Islet of Langerhans (tissue), 1 donor: Measurements from ENCODE around the gene DRC1.
"Not testable (repeated sequence)": the region's sequence is repeated elsewhere in the genome, so short reads cannot be mapped to it uniquely, and the experiment has no call there.

ENCODE experiments used
- FAIRE-seq: peaks from one replicate; lab custom pipeline; 2011; peaks lifted over from hg19 to GRCh38; lab: Jason Lieb, UNC

Gene DRC1

GRCh38 chr2:26401739-26402541 lies at the start of gene DRC1:
Gene DRC1, plus strand, starts transcription at chr2:26401920. Its CDS starts 70 bp downstream, at chr2:26401990.
- no peak for FAIRE-seq

GRCh38 chr2:26352892-26353291 lies 48.8 kb upstream of the DRC1 start:
- no peak for FAIRE-seq

- not testable (repeated sequence) for FAIRE-seq
Measured at GRCh38 chr2:26354469-26354868, 47.3 kb upstream of the DRC1 start.

- no peak for FAIRE-seq
Measured at GRCh38 chr2:26355038-26355995, 46.4 kb upstream of the DRC1 start.

DNA sequence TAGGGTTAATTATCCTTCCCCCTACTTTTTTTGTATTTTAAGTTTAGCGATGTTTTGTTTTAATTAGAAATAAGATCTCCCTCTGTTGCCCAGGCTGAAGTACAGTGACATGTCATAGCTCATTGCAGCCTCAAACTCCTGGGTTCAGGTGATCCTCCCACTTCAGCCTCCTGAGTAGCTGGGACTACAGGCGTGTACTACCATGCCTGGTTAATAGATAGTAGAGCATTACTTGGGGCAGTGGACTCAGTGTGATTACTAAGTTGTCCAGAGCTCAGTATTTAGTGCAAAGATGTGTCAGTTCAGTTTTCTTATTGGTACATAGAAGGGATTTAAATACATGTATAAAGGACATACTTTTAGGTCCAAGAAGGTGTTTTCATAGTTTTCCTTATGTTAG lies 45.6 kb upstream of the DRC1 start:
- FAIRE-seq = no peak

DNA sequence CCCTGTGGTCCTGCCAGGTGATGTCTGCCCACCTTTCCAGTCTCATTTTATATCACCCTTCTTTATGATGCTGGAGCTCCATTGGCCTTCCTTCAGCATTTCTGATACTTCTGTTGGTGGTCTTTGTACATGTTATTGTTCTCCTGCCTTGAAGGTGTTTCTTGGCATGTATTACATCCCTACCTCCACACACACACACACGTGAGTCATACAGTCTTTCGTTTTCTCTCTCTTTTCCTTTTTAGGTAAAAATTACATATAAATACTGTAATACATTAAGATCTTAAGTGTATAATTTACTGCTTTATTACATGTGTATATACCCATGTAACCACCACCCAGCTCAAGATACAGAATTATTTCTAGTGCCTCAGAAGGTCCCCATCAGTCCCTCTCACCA lies 44.9 kb upstream of the DRC1 start:
- no peak for FAIRE-seq

GRCh38 chr2:26359886-26360473 lies 41.7 kb upstream of the DRC1 start:
- no peak for FAIRE-seq

DNA sequence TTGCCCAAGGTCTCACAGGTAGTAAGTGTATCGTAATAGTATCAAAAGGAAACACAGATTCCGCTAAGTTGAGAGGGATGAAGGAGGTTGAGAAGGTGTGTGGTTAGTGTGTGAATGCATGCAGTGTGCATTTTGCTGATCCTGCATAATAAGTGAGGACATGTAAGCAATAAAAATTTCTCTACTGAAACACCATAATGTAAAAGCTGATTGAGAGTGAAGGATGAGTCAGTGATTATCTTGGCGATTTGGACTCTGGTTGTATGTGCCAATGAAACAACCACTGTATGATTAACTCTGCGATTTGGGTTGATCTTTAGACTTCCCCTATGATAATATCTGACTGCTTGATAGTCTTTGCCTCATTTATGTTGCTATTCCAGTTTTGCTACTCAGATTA lies 38.4 kb upstream of the DRC1 start:
- FAIRE-seq = no peak

- FAIRE-seq = no peak
Measured at GRCh38 chr2:26363958-26364357, 37.8 kb upstream of the DRC1 start.

- FAIRE-seq = no peak
Measured at GRCh38 chr2:26364669-26365068, 37.1 kb upstream of the DRC1 start.

DNA sequence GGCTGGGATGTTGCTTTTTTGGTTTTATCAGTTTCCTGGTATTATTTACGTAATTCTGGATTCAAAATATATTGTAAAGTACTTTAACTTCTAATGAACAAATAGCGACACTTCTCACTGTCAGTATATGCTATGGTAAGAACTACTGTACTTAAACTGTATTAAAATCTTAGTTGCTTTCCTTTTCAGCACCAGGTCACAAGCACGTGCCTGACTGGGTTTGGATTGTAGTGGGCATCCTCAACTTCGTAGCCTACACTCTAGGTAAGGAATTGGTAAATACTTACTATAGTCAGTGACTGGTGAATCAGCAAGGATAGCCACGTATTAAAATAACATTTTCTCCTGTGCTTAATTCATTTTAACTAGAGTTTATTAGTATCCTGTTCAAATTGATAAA lies 34.8 kb upstream of the DRC1 start:
- FAIRE-seq = no peak

- FAIRE-seq = not testable (repeated sequence)
Measured at GRCh38 chr2:26369664-26370063, 32.1 kb upstream of the DRC1 start.

GRCh38 chr2:26370909-26371308 lies 30.8 kb upstream of the DRC1 start:
- FAIRE-seq = not testable (repeated sequence)

GRCh38 chr2:26376799-26377198 lies 24.9 kb upstream of the DRC1 start:
- FAIRE-seq = no peak

- no peak for FAIRE-seq
Measured at GRCh38 chr2:26380281-26380680, 21.4 kb upstream of the DRC1 start.

DNA sequence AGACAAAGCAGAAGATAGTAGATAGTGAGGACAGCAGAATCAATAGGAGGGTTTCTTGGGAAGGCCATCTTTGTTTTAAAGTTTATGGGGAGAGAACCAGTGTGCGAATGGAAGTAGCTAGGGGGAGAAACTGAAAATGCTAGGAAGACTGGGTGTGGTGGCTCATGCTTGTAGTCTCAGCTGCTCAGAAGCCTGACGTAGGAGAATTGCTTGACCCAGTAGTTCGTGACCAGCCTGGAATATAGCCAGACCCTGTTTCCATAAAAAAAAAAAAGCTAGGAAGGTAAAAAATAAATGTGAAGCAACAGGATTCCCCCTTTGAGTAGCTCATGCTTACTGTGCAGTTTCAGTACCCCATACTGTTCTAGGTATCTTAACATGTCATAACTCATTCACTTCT lies 19.2 kb upstream of the DRC1 start:
- no peak for FAIRE-seq

DNA sequence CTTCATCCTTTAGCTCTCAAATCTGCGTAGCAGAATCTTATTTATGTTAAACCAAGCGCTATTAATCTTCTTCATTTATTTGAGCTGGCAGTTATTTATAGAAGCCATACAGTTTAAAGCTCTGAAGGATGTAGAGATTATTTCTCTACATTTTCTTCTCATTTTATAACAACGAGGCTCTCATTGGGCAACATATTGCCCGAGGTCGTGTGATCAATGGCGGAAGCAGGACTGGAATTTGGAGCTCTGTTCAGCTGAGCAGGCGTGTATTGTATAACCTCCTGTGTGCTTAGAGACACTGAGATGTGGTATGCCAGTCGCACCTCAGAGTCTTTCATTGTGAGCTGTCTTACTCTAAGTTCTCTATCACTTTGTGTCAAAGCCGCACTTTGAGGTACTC lies 17.5 kb upstream of the DRC1 start:
- FAIRE-seq = no peak

DNA sequence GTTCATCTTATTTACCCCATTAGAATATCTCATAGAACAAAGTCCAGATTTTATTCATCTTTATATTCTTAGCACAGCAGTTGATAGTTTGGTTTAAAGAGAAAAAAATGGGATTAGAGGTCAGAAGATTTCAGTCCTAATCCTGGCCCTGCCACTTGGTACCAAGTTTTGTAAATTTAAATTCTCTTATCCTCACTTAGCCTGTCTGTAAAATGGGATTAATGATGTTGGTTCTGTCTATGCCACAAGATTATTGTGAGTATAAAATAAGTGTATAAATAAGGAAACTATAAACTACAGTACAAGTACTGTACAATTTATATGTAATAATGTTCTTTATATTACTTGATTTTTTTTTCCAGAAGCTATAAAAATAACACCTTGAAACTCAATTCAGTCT lies 17.1 kb upstream of the DRC1 start:
- FAIRE-seq = no peak

- no peak for FAIRE-seq
Measured at GRCh38 chr2:26387189-26387588, 14.5 kb upstream of the DRC1 start.

GRCh38 chr2:26394694-26395093 lies 7.0 kb upstream of the DRC1 start:
- no peak for FAIRE-seq

DNA sequence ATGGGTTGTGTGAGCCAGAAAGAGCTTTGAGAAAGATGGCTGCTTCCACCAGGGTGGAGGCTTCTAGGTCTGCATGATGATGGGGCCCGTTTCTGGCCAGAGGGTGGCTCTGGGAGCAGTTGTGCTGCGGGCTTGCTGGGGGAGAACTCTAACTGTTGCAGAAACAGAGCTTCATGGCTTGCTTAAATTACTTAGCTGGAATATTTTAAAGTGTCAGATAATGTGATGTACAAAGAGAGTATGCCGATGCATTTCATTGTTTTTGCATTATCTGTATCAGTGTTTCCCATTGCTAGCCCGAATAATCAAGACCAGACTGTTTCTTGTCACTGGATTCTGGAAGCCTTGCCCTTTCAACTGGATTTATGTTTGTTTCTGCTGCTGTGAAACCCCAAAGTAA lies 6.3 kb upstream of the DRC1 start:
- FAIRE-seq = no peak

GRCh38 chr2:26396734-26397298 lies 4.9 kb upstream of the DRC1 start:
- no peak for FAIRE-seq
